Measurements from ENCODE around the gene PGAP6. TPM values are rescaled to one million over a fixed set of nuclear protein-coding genes. Genes with fewer than 3 reads are reported as not detected.

PGAP6 gene
- total and polyA plus RNA-seq, 9 of the 15 experiments (the other 6 are each of a cell fraction or from before 2014, with no cell fraction given) = 0.45 to 50.2 (median 39.3) TPM

DNA sequence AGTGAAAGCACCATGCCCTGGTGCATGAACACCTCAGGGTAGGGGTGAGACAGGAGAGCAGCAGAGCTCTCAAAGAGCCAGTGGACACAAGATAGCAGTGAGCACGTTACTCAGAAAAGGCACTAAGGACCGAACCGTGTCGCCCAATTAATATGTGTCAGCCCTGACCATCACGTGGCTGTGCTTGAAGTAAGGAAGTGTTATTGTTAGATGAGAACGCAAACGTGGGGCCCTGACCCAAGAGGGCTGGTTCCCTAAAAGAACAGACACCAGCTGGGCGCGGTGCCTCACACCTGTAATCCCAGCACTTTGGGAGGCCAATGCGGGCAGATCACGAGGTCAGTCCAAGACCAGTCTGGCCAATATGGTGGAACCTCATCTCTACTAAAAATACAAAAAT, 45.5 kb downstream of the PGAP6 start (continued):
- TF ChIP-seq MNT (conservative IDR thresholded peaks at IDR 0.05) (peak in 1 of 2 experiments; percentile 31; a peak in 2 of 4 replicates), DMBX1 (CRISPR knock-in tag; IDR thresholded peaks at IDR 0.05; ENCODE audit: borderline replicate concordance) (no peak), USF1 (CRISPR knock-in tag; IDR thresholded peaks at IDR 0.05) (peak; percentile 84), PBX2 (CRISPR knock-in tag; IDR thresholded peaks at IDR 0.05; ENCODE audit: low read depth) (no peak), PBX2 (tag; conservative IDR thresholded peaks at IDR 0.05; ENCODE audit: low read depth) (peak; percentile 64), EP400 (IDR thresholded peaks at IDR 0.05) (0 out of 2 replicates have a peak, but pooled peaks have one; percentile 5)
- TF ChIP-seq, protein P1, sequence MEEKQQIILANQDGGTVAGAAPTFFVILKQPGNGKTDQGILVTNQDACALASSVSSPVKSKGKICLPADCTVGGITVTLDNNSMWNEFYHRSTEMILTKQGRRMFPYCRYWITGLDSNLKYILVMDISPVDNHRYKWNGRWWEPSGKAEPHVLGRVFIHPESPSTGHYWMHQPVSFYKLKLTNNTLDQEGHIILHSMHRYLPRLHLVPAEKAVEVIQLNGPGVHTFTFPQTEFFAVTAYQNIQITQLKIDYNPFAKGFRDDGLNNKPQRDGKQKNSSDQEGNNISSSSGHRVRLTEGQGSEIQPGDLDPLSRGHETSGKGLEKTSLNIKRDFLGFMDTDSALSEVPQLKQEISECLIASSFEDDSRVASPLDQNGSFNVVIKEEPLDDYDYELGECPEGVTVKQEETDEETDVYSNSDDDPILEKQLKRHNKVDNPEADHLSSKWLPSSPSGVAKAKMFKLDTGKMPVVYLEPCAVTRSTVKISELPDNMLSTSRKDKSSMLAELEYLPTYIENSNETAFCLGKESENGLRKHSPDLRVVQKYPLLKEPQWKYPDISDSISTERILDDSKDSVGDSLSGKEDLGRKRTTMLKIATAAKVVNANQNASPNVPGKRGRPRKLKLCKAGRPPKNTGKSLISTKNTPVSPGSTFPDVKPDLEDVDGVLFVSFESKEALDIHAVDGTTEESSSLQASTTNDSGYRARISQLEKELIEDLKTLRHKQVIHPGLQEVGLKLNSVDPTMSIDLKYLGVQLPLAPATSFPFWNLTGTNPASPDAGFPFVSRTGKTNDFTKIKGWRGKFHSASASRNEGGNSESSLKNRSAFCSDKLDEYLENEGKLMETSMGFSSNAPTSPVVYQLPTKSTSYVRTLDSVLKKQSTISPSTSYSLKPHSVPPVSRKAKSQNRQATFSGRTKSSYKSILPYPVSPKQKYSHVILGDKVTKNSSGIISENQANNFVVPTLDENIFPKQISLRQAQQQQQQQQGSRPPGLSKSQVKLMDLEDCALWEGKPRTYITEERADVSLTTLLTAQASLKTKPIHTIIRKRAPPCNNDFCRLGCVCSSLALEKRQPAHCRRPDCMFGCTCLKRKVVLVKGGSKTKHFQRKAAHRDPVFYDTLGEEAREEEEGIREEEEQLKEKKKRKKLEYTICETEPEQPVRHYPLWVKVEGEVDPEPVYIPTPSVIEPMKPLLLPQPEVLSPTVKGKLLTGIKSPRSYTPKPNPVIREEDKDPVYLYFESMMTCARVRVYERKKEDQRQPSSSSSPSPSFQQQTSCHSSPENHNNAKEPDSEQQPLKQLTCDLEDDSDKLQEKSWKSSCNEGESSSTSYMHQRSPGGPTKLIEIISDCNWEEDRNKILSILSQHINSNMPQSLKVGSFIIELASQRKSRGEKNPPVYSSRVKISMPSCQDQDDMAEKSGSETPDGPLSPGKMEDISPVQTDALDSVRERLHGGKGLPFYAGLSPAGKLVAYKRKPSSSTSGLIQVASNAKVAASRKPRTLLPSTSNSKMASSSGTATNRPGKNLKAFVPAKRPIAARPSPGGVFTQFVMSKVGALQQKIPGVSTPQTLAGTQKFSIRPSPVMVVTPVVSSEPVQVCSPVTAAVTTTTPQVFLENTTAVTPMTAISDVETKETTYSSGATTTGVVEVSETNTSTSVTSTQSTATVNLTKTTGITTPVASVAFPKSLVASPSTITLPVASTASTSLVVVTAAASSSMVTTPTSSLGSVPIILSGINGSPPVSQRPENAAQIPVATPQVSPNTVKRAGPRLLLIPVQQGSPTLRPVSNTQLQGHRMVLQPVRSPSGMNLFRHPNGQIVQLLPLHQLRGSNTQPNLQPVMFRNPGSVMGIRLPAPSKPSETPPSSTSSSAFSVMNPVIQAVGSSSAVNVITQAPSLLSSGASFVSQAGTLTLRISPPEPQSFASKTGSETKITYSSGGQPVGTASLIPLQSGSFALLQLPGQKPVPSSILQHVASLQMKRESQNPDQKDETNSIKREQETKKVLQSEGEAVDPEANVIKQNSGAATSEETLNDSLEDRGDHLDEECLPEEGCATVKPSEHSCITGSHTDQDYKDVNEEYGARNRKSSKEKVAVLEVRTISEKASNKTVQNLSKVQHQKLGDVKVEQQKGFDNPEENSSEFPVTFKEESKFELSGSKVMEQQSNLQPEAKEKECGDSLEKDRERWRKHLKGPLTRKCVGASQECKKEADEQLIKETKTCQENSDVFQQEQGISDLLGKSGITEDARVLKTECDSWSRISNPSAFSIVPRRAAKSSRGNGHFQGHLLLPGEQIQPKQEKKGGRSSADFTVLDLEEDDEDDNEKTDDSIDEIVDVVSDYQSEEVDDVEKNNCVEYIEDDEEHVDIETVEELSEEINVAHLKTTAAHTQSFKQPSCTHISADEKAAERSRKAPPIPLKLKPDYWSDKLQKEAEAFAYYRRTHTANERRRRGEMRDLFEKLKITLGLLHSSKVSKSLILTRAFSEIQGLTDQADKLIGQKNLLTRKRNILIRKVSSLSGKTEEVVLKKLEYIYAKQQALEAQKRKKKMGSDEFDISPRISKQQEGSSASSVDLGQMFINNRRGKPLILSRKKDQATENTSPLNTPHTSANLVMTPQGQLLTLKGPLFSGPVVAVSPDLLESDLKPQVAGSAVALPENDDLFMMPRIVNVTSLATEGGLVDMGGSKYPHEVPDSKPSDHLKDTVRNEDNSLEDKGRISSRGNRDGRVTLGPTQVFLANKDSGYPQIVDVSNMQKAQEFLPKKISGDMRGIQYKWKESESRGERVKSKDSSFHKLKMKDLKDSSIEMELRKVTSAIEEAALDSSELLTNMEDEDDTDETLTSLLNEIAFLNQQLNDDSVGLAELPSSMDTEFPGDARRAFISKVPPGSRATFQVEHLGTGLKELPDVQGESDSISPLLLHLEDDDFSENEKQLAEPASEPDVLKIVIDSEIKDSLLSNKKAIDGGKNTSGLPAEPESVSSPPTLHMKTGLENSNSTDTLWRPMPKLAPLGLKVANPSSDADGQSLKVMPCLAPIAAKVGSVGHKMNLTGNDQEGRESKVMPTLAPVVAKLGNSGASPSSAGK (IDR thresholded peaks at IDR 0.05) = peak; percentile 37; the same call in 1 of the 2 replicates

Data from K562 (cell line).